Measurements from ENCODE around the gene HSD11B1.

The HSD11B1 gene

GRCh38 chr1:209710847-209711246 is 6.2 kb downstream of the HSD11B1 start:
- DNase-seq (ENCODE audit: low spot score), result no peak
- no peak for TF ChIP-seq CTCF (IDR thresholded peaks at IDR 0.05)
- H3K4me3 ChIP-seq, result no peak overlapping the region
- H3K27ac ChIP-seq, result no peak overlapping the region

GRCh38 chr1:209714338-209714737 is 9.7 kb downstream of the HSD11B1 start:
- TF ChIP-seq CTCF (IDR thresholded peaks at IDR 0.05), result no peak
- Histone ChIP-seq H3K4me3 (no peak overlapping the region), H3K27ac (no peak overlapping the region)
- DNase-seq (ENCODE audit: low spot score), result no peak

DNA sequence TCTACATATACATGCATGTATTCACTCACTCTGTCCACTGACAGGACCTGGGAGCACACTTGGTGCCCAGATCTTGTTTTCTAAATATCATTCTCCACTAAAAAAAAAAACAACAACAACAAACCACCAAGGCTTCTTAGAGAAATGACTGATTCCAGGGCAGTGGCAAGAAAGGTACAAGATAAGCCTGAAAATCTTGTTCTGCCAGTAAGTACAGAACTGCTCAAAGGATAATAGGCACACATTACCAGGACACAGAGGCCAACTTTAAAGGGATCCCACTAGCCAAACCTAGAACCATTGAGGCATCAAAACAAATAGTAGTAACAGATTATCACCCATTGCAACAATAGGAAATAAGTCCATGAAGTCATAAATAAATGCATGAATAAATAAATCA is 10.7 kb downstream of the HSD11B1 start:
- H3K4me3 ChIP-seq, result no peak overlapping the region
- TF ChIP-seq CTCF (IDR thresholded peaks at IDR 0.05), result no peak
- DNase-seq (ENCODE audit: low spot score), result no peak
- no peak overlapping the region for H3K27ac ChIP-seq

GRCh38 chr1:209717818-209718217 is 13.2 kb downstream of the HSD11B1 start:
- Histone ChIP-seq H3K27ac (no peak overlapping the region), H3K4me3 (no peak overlapping the region)
- TF ChIP-seq CTCF (IDR thresholded peaks at IDR 0.05), result no peak
- no peak for DNase-seq (ENCODE audit: low spot score)

- Histone ChIP-seq H3K4me3 (no peak overlapping the region), H3K27ac (no peak overlapping the region)
- no peak for DNase-seq (ENCODE audit: low spot score)
- no peak for TF ChIP-seq CTCF (IDR thresholded peaks at IDR 0.05)
These were observed 15.7 kb downstream of the HSD11B1 start for GRCh38 chr1:209720326-209720725.

DNA sequence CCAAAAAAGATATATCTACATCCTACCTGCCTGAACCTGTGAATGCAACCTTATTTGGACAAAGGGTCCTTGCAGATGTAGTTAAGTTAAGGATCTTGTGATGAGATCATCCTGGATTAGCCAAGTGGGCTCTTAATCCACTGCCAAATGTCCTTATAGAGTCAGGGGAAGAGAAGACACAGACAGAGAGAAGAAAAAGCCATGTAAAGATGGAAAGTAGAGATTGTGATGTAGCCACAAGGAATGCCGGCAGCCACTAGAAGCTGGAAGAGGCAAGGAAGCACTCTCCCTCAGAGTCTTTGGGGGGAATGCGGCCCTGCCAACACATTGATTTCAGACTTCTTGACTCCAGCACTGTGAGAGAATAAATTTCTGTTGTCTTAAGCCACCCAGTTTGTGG is 16.2 kb downstream of the HSD11B1 start:
- Histone ChIP-seq H3K27ac (no peak overlapping the region), H3K4me3 (no peak overlapping the region)
- no peak for DNase-seq (ENCODE audit: low spot score)
- no peak for TF ChIP-seq CTCF (IDR thresholded peaks at IDR 0.05)

DNA sequence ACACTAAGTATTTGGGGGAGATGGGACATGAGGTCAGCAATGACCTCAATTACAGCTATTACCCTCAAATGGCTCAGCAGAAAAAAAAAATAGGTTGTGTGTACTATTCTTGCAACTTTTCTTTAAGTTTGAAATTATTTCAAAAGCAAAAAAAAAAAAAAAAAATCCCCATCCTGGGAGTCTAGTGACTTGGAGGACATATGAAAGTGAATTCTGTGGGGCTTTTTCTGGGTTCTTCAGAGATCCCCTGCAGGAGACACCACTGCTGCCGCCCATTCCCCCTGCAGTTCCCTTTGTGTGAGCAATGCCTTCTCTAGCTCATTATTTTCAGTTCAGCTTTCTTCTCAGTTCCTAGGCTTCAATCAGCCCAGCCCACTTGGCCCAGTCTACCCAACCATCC is 16.7 kb downstream of the HSD11B1 start:
- Histone ChIP-seq H3K27ac (no peak overlapping the region), H3K4me3 (no peak overlapping the region)
- DNase-seq (ENCODE audit: low spot score), result no peak
- no peak for TF ChIP-seq CTCF (IDR thresholded peaks at IDR 0.05)
